H54 (cell line): Measurements from ENCODE around the gene CSNK1A1L.
"Not testable (repeated sequence)": the region's sequence is repeated elsewhere in the genome, so short reads cannot be mapped to it uniquely, and the experiment has no call there.

ENCODE experiments used
- DNase-seq: peaks from one replicate; pipeline ENCODE4 v3.0.0; 2011; ENCODE audit warnings: low spot score, mixed read lengths; ENCODE audit not compliant: insufficient read length
- FAIRE-seq: peaks from 3 replicates; lab custom pipeline; 2011; peaks lifted over from hg19 to GRCh38; lab: Jason Lieb, UNC
- POLR2A ChIP-seq: IDR thresholded peaks from 2 replicates; pipeline ENCODE4 v1.6.1; 2011; ENCODE audit warnings: low read depth, mild to moderate bottlenecking, low read length

The CSNK1A1L gene

DNA sequence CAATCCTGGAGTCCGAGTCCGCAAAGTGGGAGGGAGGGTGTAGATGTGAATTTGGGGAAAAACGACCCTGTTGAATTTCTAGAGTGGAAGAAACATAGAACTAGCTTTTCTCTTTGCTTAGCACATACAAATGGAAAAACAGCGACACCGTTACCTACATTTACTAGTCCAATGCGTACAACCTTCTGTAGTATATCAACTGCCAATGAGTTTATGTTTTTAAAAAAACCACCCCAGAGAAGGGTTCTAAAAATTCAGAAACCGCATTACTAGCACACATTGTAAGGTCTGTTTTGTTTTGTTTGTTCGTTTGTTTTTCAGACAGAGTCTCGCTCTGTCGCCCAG is 45.6 kb downstream of the CSNK1A1L start:
- DNase-seq (no peak), FAIRE-seq (no peak)
- TF ChIP-seq POLR2A = no peak

DNA sequence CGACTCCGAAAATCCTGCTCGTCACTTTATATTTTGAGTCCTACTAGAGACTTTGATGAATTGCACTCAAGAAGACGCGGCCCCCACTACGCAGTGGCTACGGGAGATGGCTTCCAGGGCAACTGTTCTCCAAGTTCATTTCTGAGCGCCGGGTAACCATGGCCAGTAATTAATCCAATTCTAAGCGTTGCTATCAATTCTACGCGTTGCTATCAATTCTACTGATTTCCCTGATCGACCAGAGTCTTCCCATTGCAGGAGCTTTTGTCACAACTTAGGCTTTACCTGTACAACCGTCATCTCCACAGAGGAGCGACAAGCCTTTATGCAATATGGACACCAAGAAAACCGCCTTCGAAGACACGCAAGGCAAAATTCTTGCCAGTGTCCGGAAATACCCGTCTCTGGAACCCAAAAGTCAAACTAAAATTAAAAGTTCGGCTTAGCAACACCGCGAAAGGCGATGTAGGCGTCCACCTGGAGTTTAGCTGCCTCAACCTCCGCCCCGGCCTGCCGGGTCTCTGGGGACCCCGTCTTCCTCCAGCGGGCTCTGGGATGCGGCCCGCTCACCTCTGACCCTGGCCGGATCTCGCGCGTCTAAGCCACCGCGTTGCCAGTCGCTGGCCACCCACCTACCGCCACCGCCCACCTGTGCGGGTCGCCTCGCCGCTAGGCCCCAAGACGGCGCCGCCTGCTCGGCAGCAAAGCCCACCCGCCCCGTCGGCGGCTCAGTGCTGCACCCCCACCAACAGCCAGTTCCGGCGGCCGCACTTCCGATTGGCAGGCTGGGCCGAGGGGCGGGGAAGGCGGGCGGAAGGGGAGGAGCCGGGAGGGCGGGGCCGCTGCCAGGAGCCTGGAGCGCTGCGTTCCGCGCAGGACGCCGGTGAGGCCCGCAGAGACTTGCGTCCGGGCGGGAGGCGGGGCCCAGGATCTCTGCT is 46.3 kb downstream of the CSNK1A1L start, which contains the start of gene SUPT20H:
Gene SUPT20H (minus strand): TSS at position 779 of the 938 bp plus-strand sequence. CDS start 8,198 bp downstream, outside the sequence.
- peak; percentile 55 for DNase-seq
- FAIRE-seq = no peak
- TF ChIP-seq POLR2A = peak; percentile 90

DNA sequence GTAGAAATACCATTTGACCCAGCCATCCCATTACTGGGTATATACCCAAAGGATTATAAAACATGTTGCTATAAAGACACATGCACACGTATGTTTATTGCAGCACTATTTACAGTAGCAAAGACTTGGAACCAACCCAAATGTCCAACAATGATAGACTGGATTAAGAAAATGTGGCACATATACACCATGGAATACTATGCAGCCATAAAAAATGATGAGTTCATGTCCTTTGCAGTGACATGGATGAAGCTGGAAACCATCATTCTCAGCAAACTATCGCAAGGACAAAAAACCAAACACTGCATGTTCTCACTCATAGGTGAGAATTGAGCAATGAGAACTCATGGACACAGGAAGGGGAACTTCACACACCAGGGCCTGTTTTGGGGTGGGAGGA is 49.2 kb downstream of the CSNK1A1L start:
- FAIRE-seq, DNase-seq: not testable (repeated sequence)
